Smooth muscle cell (in vitro differentiated cells): ENCODE results near the gene ZNF337. TPM values are rescaled to one million over a fixed set of nuclear protein-coding genes. Genes with fewer than 3 reads are reported as not detected.

ENCODE experiments used
- DNase-seq: peaks from one replicate; lab custom pipeline; 2025; ENCODE audit not compliant: unreplicated experiment; lab: John Stamatoyannopoulos, UW
- H2AFZ ChIP-seq: fragments of 200-600 bp; sonication (generic); 2 replicates; pipeline ENCODE4 v1.6.0; 2016; ENCODE audit warnings: antibody characterized with exemption, low read depth, mild to moderate bottlenecking
- H3F3A ChIP-seq: fragments of 200-600 bp; sonication (generic); 2 replicates; pipeline ENCODE4 v1.6.0; 2017; ENCODE audit warnings: antibody characterized with exemption, low read depth
- H3K27ac ChIP-seq: fragments of 200-600 bp; sonication (generic); 2 replicates; pipeline ENCODE4 v1.5.1; 2016; ENCODE audit warnings: low read depth, mild to moderate bottlenecking
- H3K27me3 ChIP-seq: fragments of 200-600 bp; sonication (generic); 2 replicates; pipeline ENCODE4 v1.6.1; 2016; ENCODE audit warnings: low read depth, mild to moderate bottlenecking
- H3K36me3 ChIP-seq: fragments of 200-600 bp; sonication (generic); 2 replicates; pipeline ENCODE4 v1.5.1; 2016; ENCODE audit warnings: low read depth
- H3K4me1 ChIP-seq: fragments of 200-600 bp; sonication (generic); 2 replicates; pipeline ENCODE4 v1.5.1; 2016; ENCODE audit warnings: low read depth
- H3K4me2 ChIP-seq: fragments of 200-600 bp; sonication (generic); 2 replicates; pipeline ENCODE4 v1.6.0; 2016; ENCODE audit warnings: mild to moderate bottlenecking
- H3K4me3 ChIP-seq: fragments of 200-600 bp; sonication (generic); 2 replicates; pipeline ENCODE4 v1.5.1; 2016; ENCODE audit warnings: mild to moderate bottlenecking
- H3K79me2 ChIP-seq: fragments of 200-600 bp; sonication (generic); 2 replicates; pipeline ENCODE4 v1.6.0; 2016; ENCODE audit warnings: low read depth, mild to moderate bottlenecking
- H3K9ac ChIP-seq: fragments of 200-600 bp; sonication (generic); 2 replicates; pipeline ENCODE4 v1.6.0; 2016; ENCODE audit warnings: low read depth
- H3K9me3 ChIP-seq: fragments of 200-600 bp; sonication (generic); replicated peaks from 2 replicates; pipeline ENCODE4 v1.5.1; 2016; ENCODE audit warnings: low read depth
- H4K20me1 ChIP-seq: fragments of 200-600 bp; sonication (generic); 2 replicates; pipeline ENCODE4 v1.6.0; 2016; ENCODE audit warnings: low read depth
- WGBS: methylation state at CpG from one replicate; pipeline ENCODE4 v1.1.7; 2016; ENCODE audit warnings: low lambda C conversion rate; 5-methylcytosine and 5-hydroxymethylcytosine counted together
- polyA plus RNA-seq: library from polyadenylated mRNA; unstranded; fragments of >200 nt; fragmentation: Nextera tagmentation; extraction: Ambion mirVana; gene quantifications from 2 replicates; pipeline ENCODE4 v1.2.1, GENCODE V29; 2016
- total RNA-seq: library from RNA; depleted of rRNA; stranded (reverse); fragments of >200 nt; gene quantifications from 2 replicates; pipeline ENCODE4 v1.2.3, GENCODE V29; 2014
- TF ChIP-seq, protein P1 (sequence below): fragments of 200-600 bp; sonication (generic); IDR thresholded peaks from 2 replicates; pipeline ENCODE4 v1.5.1; 2017; ENCODE audit warnings: borderline replicate concordance, mild to moderate bottlenecking, antibody characterized with exemption; ENCODE audit not compliant: insufficient read depth, poor library complexity, severe bottlenecking

ZNF337 gene
- total and polyA plus RNA-seq, 2 experiments from 2014 or later, result 5.1 to 13.3 TPM

- H3K36me3 ChIP-seq, result no peaks in the 10 kb centered on the region
- no peak overlapping the region for H3K4me3 ChIP-seq
- TF ChIP-seq, protein P1, sequence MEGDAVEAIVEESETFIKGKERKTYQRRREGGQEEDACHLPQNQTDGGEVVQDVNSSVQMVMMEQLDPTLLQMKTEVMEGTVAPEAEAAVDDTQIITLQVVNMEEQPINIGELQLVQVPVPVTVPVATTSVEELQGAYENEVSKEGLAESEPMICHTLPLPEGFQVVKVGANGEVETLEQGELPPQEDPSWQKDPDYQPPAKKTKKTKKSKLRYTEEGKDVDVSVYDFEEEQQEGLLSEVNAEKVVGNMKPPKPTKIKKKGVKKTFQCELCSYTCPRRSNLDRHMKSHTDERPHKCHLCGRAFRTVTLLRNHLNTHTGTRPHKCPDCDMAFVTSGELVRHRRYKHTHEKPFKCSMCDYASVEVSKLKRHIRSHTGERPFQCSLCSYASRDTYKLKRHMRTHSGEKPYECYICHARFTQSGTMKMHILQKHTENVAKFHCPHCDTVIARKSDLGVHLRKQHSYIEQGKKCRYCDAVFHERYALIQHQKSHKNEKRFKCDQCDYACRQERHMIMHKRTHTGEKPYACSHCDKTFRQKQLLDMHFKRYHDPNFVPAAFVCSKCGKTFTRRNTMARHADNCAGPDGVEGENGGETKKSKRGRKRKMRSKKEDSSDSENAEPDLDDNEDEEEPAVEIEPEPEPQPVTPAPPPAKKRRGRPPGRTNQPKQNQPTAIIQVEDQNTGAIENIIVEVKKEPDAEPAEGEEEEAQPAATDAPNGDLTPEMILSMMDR, result no peak
- whole genome bisulfite sequencing, result 79% methylated on average over 1 of the region's 1 CpG
- H3K4me2 ChIP-seq, result no peak overlapping the region
- H2AFZ ChIP-seq, result no peak overlapping the region
- no peak overlapping the region for H3K27ac ChIP-seq
- no peaks in the 10 kb centered on the region for H3K27me3 ChIP-seq
- H3K9me3 ChIP-seq, result peaks cover 8% of the 10 kb centered on the region
- no peaks in the 10 kb centered on the region for H3K4me1 ChIP-seq
- DNase-seq, result no peak
- H3K9ac ChIP-seq, result no peak overlapping the region
- no peaks in the 10 kb centered on the region for H3F3A ChIP-seq
- no peaks in the 10 kb centered on the region for H3K79me2 ChIP-seq
- H4K20me1 ChIP-seq, result no peaks in the 10 kb centered on the region
Measured at GRCh38 chr20:25730862-25731261, 34.2 kb upstream of the ZNF337 start.

GRCh38 chr20:25726357-25726756, 29.7 kb upstream of the ZNF337 start:
- TF ChIP-seq, protein P1, result no peak
- Histone ChIP-seq H3K79me2 (no peaks in the 10 kb centered on the region), H3K9me3 (peaks cover 8% of the 10 kb centered on the region), H3K4me2 (no peak overlapping the region), H3F3A (no peaks in the 10 kb centered on the region), H3K36me3 (no peaks in the 10 kb centered on the region), H3K27me3 (no peaks in the 10 kb centered on the region), H4K20me1 (no peaks in the 10 kb centered on the region), H3K4me3 (no peak overlapping the region), H3K9ac (no peak overlapping the region), H3K4me1 (no peaks in the 10 kb centered on the region), H3K27ac (no peak overlapping the region), H2AFZ (no peak overlapping the region)
- 71% methylated on average over 1 of the region's 1 CpG for WGBS
- no peak for DNase-seq

DNA sequence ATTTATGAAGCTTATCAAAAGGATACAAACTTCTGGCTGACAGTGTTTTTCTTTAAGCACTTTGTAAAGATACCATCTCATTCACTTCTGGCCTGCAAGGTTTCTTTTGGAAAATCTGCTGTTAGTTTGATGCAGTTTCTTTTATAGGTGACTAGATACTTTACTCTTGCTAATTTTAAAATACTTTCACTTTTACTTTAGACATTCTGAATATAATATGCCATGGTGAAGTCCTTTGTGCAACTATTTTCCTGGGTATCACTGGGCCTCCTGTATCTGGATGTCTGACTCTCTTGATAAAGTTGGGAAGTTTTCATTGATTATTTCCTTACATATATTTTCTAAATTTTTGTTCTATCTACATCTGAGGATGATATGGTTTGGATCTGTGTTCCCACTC, 29.0 kb upstream of the ZNF337 start:
- Histone ChIP-seq H3K36me3 (no peaks in the 10 kb centered on the region), H3K4me1 (no peaks in the 10 kb centered on the region), H3K27ac (no peak overlapping the region), H4K20me1 (no peaks in the 10 kb centered on the region), H2AFZ (no peak overlapping the region), H3K79me2 (peaks cover 3% of the 10 kb centered on the region), H3K27me3 (no peaks in the 10 kb centered on the region), H3K4me3 (no peak overlapping the region), H3F3A (no peaks in the 10 kb centered on the region), H3K4me2 (no peak overlapping the region), H3K9me3 (peaks cover 8% of the 10 kb centered on the region), H3K9ac (no peak overlapping the region)
- TF ChIP-seq, protein P1, result no peak
- no peak for DNase-seq

- H4K20me1 ChIP-seq, result no peaks in the 10 kb centered on the region
- no peak overlapping the region for H3K27ac ChIP-seq
- peaks cover 8% of the 10 kb centered on the region for H3K9me3 ChIP-seq
- 81% methylated on average over 2 of the region's 2 CpGs for WGBS
- H3K36me3 ChIP-seq, result no peaks in the 10 kb centered on the region
- no peak for DNase-seq
- TF ChIP-seq, protein P1, result no peak
- H3K4me3 ChIP-seq, result no peak overlapping the region
- no peaks in the 10 kb centered on the region for H3F3A ChIP-seq
- H3K79me2 ChIP-seq, result peaks cover 3% of the 10 kb centered on the region
- no peak overlapping the region for H3K4me2 ChIP-seq
- no peak overlapping the region for H3K9ac ChIP-seq
- no peaks in the 10 kb centered on the region for H3K4me1 ChIP-seq
- H2AFZ ChIP-seq, result no peak overlapping the region
- no peaks in the 10 kb centered on the region for H3K27me3 ChIP-seq
Measured at GRCh38 chr20:25723975-25724374, 27.3 kb upstream of the ZNF337 start.
